HepG2 (cell line): ENCODE results near the gene OSBPL1A. TPM values are rescaled to one million over a fixed set of nuclear protein-coding genes. Genes with fewer than 3 reads are reported as not detected.

ENCODE experiments used
- ATAC-seq: fragments of 200-7000 bp; cut with Tn5 transposase; 3 replicates; pipeline ENCODE4 v1.9.1; 2020; ENCODE audit warnings: mild to moderate bottlenecking, moderate library complexity
- BruUV-seq: library from RNA; stranded (reverse); fragments of 400-500 nt; replicated peaks from 2 replicates; lab custom pipeline; 2021; lab: Mats Ljungman, UMichigan
- CTCF ChIA-PET: fragments of 300-600 bp; formaldehyde crosslinking; extraction: SDS; loops from one replicate; lab custom pipeline; 2021; ENCODE audit warnings: low total read pairs, inconsistent platforms, low intra/inter-chr PET ratio; lab: Yijun Ruan, JAX
- POLR2A ChIA-PET: fragments of 350-600 bp; sonication (Branson Sonifier 250); formaldehyde crosslinking; loops from one replicate; lab custom pipeline; 2020; ENCODE audit warnings: antibody characterized with exemption, inconsistent platforms; lab: Yijun Ruan, JAX
- DNase-seq: peaks from one replicate; pipeline ENCODE4 v3.0.0-alpha.2; 2015; ENCODE audit warnings: low spot score
- FAIRE-seq: peaks from 3 replicates; lab custom pipeline; 2011; peaks lifted over from hg19 to GRCh38; lab: Jason Lieb, UNC
- H2AFZ ChIP-seq: one replicate; pipeline ENCODE4 v1.6.1; 2011; ENCODE audit warnings: low read length, inconsistent platforms
- H3K27ac ChIP-seq: fragments of 300-600 bp; 3 replicates; pipeline ENCODE4 v1.8.0; 2011; ENCODE audit warnings: mixed run types, mild to moderate bottlenecking, mixed read lengths, low read length, inconsistent platforms; ENCODE audit not compliant: insufficient read depth; ENCODE audit errors: extremely low read length
- H3K27me3 ChIP-seq, 2 experiments: fragments of 200-600 bp in 1 of 2; 2 replicates in 1 of 2; 3 replicates in 1 of 2; pipeline versions ENCODE4 v1.6.0 to v1.8.0; 2011; ENCODE audit warnings: low read length in 2 of 2, mild to moderate bottlenecking in 2 of 2, moderate library complexity in 2 of 2, inconsistent platforms in 1 of 2; ENCODE audit not compliant: insufficient read depth in 2 of 2, control insufficient read depth in 1 of 2
- H3K36me3 ChIP-seq, 2 experiments: fragments of 200-600 bp in 1 of 2; replicated peaks in 1 of 2; 2 replicates in 1 of 2; 3 replicates in 1 of 2; pipeline versions ENCODE4 v1.5.1 to v1.8.0; 2011; ENCODE audit warnings: low read length in 2 of 2, inconsistent platforms in 1 of 2; ENCODE audit not compliant: insufficient read depth in 2 of 2, control insufficient read depth in 1 of 2
- H3K4me1 ChIP-seq: 2 replicates; pipeline ENCODE4 v1.5.1; 2012; ENCODE audit warnings: low read length, inconsistent platforms; ENCODE audit not compliant: insufficient read depth
- H3K4me2 ChIP-seq: 2 replicates; pipeline ENCODE4 v1.6.0; 2011; ENCODE audit warnings: low read depth, low read length, inconsistent platforms
- H3K4me3 ChIP-seq, 3 experiments: fragments of 200-600 bp in 1 of 3; sonication (generic), shearing (Covaris generic) in 1 of 3; replicated peaks in 1 of 3; 2 replicates each; pipeline ENCODE4 v1.5.1; 2011 to 2016; ENCODE audit warnings: low read length in 3 of 3, inconsistent platforms in 2 of 3, low read depth in 2 of 3, mild to moderate bottlenecking in 2 of 3, control low read depth in 1 of 3, mixed read lengths in 1 of 3; ENCODE audit not compliant: insufficient read depth in 1 of 3
- H3K79me2 ChIP-seq: one replicate; pipeline ENCODE4 v1.6.1; 2011; ENCODE audit warnings: low read length, inconsistent platforms; ENCODE audit not compliant: insufficient read depth
- H3K9ac ChIP-seq: 2 replicates; pipeline ENCODE4 v1.6.0; 2011; ENCODE audit warnings: mild to moderate bottlenecking, low read depth, low read length, inconsistent platforms; ENCODE audit not compliant: insufficient read depth
- H3K9me3 ChIP-seq: 2 replicates; pipeline ENCODE4 v1.5.1; 2012; ENCODE audit warnings: mild to moderate bottlenecking, low read length
- H4K20me1 ChIP-seq: 2 replicates; pipeline ENCODE4 v1.6.0; 2011; ENCODE audit warnings: inconsistent platforms, mild to moderate bottlenecking, low read length, moderate library complexity; ENCODE audit not compliant: insufficient read depth
- ZBTB8A ChIP-seq: sonication (generic); formaldehyde crosslinking; IDR thresholded peaks from 2 replicates; pipeline ENCODE4 v1.4.0; 2020; ENCODE audit warnings: mild to moderate bottlenecking, low read depth, missing genetic modification reagents, borderline replicate concordance
- ZNF713 ChIP-seq: sonication (generic); formaldehyde crosslinking; IDR thresholded peaks from 2 replicates; pipeline ENCODE4 v1.4.0; 2020; ENCODE audit warnings: mild to moderate bottlenecking, missing genetic modification reagents
- WGBS: methylation state at CpG from one replicate; pipeline ENCODE4 v1.1.6; 2017; ENCODE audit warnings: low lambda C conversion rate; 5-methylcytosine and 5-hydroxymethylcytosine counted together
- in situ Hi-C: cut with HindIII; loops from 2 replicates; pipeline ENCODE4 v1.10.0; 2017; ENCODE audit warnings: low pct_unique_long_range_greater_than_20kb; ENCODE audit not compliant: extremely low pct_ligation_motif_present
- intact Hi-C: fragments of 100-400 bp; cut with micrococcal nuclease; formaldehyde crosslinking; loops from one replicate; pipeline ENCODE4 v1.10.0; 2022; ENCODE audit not compliant: unreplicated experiment
- polyA plus RNA-seq, 8 experiments: library from polyadenylated mRNA; depleted of rRNA in 3 of 8; stranded (reverse) in 7 of 8; unstranded in 1 of 8; fragments of >200 nt; fragmentation: Illumina TruSeq in 4 of 8; extraction: Trizol in 4 of 8; gene quantifications; 2 replicates each; pipeline versions ENCODE4 v1.2.1 to v1.2.3, GENCODE V29; 2011 to 2016; ENCODE audit warnings: low read depth in 4 of 8, missing spikeins in 1 of 8, mixed read lengths in 1 of 8; ENCODE audit not compliant: insufficient read depth in 1 of 8
- total RNA-seq, 5 experiments: library from RNA; depleted of rRNA; stranded (reverse); fragments of >200 nt; fragmentation: Illumina TruSeq; extraction: Trizol; gene quantifications; 2 replicates each; pipeline ENCODE4 v1.2.3, GENCODE V29; 2016; ENCODE audit warnings: low read depth in 1 of 5
- TF ChIP-seq, protein P1 (sequence below): sonication (generic); formaldehyde crosslinking; IDR thresholded peaks from 2 replicates; pipeline ENCODE4 v1.5.0; 2020; ENCODE audit warnings: mild to moderate bottlenecking, missing genetic modification reagents
- TF ChIP-seq, protein P2 (sequence below): sonication (generic); formaldehyde crosslinking; IDR thresholded peaks from 2 replicates; pipeline ENCODE4 v1.8.0; 2022; ENCODE audit warnings: missing genetic modification reagents, mild to moderate bottlenecking, moderate library complexity, borderline replicate concordance
- TF ChIP-seq, protein P3 (sequence below): sonication (generic); formaldehyde crosslinking; IDR thresholded peaks from 2 replicates; pipeline ENCODE4 v1.4.0; 2020; ENCODE audit warnings: missing genetic modification reagents

Gene OSBPL1A
- total and polyA plus RNA-seq, 2 of the 13 experiments (the other 11 are each of a cell fraction or from before 2014, with no cell fraction given): 0.02 TPM; not detected in 1

DNA sequence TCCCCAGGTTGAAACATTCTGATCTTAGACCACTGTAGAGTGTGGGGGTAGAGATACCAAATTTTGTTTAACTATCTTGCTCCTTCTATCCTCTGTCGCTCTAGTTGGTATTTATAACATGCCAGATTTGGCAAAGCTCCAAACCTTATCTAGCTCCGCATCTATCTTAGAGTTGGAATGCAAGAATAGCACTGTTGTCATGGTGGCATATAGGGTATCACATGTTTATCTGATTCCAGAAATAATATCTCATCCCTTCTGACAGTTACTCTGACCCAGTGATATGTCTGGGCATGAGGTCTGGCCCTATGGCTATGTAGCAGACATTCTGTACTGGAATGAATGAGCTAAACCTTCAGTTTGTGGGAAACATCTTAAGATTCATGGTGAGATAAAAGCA, 207.0 kb downstream of the OSBPL1A start:
- no peak for ATAC-seq
- 78% methylated on average over 2 of the region's 2 CpGs for WGBS
- TF ChIP-seq ZNF713: no peak
- TF ChIP-seq, protein P1, sequence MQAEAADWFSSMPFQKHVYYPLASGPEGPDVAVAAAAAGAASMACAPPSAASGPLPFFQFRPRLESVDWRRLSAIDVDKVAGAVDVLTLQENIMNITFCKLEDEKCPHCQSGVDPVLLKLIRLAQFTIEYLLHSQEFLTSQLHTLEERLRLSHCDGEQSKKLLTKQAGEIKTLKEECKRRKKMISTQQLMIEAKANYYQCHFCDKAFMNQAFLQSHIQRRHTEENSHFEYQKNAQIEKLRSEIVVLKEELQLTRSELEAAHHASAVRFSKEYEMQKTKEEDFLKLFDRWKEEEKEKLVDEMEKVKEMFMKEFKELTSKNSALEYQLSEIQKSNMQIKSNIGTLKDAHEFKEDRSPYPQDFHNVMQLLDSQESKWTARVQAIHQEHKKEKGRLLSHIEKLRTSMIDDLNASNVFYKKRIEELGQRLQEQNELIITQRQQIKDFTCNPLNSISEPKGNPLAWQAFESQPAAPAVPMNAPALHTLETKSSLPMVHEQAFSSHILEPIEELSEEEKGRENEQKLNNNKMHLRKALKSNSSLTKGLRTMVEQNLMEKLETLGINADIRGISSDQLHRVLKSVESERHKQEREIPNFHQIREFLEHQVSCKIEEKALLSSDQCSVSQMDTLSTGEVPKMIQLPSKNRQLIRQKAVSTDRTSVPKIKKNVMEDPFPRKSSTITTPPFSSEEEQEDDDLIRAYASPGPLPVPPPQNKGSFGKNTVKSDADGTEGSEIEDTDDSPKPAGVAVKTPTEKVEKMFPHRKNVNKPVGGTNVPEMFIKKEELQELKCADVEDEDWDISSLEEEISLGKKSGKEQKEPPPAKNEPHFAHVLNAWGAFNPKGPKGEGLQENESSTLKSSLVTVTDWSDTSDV (CRISPR knock-in tag): no peak
- TF ChIP-seq, protein P2, sequence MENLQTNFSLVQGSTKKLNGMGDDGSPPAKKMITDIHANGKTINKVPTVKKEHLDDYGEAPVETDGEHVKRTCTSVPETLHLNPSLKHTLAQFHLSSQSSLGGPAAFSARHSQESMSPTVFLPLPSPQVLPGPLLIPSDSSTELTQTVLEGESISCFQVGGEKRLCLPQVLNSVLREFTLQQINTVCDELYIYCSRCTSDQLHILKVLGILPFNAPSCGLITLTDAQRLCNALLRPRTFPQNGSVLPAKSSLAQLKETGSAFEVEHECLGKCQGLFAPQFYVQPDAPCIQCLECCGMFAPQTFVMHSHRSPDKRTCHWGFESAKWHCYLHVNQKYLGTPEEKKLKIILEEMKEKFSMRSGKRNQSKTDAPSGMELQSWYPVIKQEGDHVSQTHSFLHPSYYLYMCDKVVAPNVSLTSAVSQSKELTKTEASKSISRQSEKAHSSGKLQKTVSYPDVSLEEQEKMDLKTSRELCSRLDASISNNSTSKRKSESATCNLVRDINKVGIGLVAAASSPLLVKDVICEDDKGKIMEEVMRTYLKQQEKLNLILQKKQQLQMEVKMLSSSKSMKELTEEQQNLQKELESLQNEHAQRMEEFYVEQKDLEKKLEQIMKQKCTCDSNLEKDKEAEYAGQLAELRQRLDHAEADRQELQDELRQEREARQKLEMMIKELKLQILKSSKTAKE (CRISPR knock-in tag): no peak
- no peak for TF ChIP-seq ZBTB8A (CRISPR knock-in tag)
- TF ChIP-seq, protein P3, sequence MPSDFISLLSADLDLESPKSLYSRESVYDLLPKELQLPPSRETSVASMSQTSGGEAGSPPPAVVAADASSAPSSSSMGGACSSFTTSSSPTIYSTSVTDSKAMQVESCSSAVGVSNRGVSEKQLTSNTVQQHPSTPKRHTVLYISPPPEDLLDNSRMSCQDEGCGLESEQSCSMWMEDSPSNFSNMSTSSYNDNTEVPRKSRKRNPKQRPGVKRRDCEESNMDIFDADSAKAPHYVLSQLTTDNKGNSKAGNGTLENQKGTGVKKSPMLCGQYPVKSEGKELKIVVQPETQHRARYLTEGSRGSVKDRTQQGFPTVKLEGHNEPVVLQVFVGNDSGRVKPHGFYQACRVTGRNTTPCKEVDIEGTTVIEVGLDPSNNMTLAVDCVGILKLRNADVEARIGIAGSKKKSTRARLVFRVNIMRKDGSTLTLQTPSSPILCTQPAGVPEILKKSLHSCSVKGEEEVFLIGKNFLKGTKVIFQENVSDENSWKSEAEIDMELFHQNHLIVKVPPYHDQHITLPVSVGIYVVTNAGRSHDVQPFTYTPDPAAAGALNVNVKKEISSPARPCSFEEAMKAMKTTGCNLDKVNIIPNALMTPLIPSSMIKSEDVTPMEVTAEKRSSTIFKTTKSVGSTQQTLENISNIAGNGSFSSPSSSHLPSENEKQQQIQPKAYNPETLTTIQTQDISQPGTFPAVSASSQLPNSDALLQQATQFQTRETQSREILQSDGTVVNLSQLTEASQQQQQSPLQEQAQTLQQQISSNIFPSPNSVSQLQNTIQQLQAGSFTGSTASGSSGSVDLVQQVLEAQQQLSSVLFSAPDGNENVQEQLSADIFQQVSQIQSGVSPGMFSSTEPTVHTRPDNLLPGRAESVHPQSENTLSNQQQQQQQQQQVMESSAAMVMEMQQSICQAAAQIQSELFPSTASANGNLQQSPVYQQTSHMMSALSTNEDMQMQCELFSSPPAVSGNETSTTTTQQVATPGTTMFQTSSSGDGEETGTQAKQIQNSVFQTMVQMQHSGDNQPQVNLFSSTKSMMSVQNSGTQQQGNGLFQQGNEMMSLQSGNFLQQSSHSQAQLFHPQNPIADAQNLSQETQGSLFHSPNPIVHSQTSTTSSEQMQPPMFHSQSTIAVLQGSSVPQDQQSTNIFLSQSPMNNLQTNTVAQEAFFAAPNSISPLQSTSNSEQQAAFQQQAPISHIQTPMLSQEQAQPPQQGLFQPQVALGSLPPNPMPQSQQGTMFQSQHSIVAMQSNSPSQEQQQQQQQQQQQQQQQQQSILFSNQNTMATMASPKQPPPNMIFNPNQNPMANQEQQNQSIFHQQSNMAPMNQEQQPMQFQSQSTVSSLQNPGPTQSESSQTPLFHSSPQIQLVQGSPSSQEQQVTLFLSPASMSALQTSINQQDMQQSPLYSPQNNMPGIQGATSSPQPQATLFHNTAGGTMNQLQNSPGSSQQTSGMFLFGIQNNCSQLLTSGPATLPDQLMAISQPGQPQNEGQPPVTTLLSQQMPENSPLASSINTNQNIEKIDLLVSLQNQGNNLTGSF (CRISPR knock-in tag): no peak
- TF ChIP-seq, all 625 proteins: peak for 0
- Histone ChIP-seq H3K36me3 (no peaks in the 10 kb centered on the region), H3K4me1 (peaks cover 8% of the 10 kb centered on the region), H4K20me1 (no peaks in the 10 kb centered on the region), H3K4me2 (no peak overlapping the region), H3K27me3 (no peaks in the 10 kb centered on the region; a peak in 1 of 5 replicates), H3K4me3 (no peak overlapping the region), H3K9me3 (no peaks in the 10 kb centered on the region), H3K79me2 (no peaks in the 10 kb centered on the region), H3K9ac (no peak overlapping the region), H3K27ac (no peak overlapping the region), H2AFZ (no peak overlapping the region)
- intact Hi-C loops: no loop called here
- ChIA-PET POLR2A (no interaction called here), CTCF (no interaction called here)
- in situ Hi-C loops: no loop called here
- no peak for DNase-seq
- no peak for FAIRE-seq
- BruUV-seq: no TSS peak
